Aorta (tissue), 5 donors: Measurements from ENCODE around the gene DQX1. TPM values are rescaled to one million over a fixed set of nuclear protein-coding genes. Genes with fewer than 3 reads are reported as not detected.
A peak's percentile ranks its signal among the peaks of the same experiment; 100 is the strongest.
"Not testable (repeated sequence)": the region's sequence is repeated elsewhere in the genome, so short reads cannot be mapped to it uniquely, and the experiment has no call there.

ENCODE experiments used
- ATAC-seq: fragments of 200-7000 bp; cut with Tn5 transposase; one replicate; pipeline ENCODE4 v1.9.1; 2022; ENCODE audit warnings: moderate library complexity; ENCODE audit not compliant: low FRiP score
- DNase-seq, 2 donors: peaks; one replicate each; pipeline ENCODE4 v3.0.0-alpha.2; 2020
- H3K27ac ChIP-seq, 2 donors: one replicate each; pipeline ENCODE4 v1.5.1; 2013; ENCODE audit warnings: low read length in 2 of 2, mild to moderate bottlenecking in 2 of 2, moderate library complexity in 2 of 2, control low read depth in 1 of 2, inconsistent platforms in 1 of 2, low read depth in 1 of 2
- H3K27me3 ChIP-seq, 2 donors: one replicate each; pipeline ENCODE4 v1.6.1; 2013; ENCODE audit warnings: control low read depth in 1 of 2, low read length in 1 of 2, mild to moderate bottlenecking in 1 of 2, moderate library complexity in 1 of 2; ENCODE audit not compliant: insufficient read depth in 2 of 2, control insufficient read depth in 1 of 2
- H3K36me3 ChIP-seq, 2 donors: one replicate each; pipeline ENCODE4 v1.6.1; 2013; ENCODE audit warnings: control low read depth in 1 of 2, low read length in 1 of 2, mild to moderate bottlenecking in 1 of 2; ENCODE audit not compliant: insufficient read depth in 2 of 2, control insufficient read depth in 1 of 2
- H3K4me1 ChIP-seq, 2 donors: one replicate each; pipeline ENCODE4 v1.6.1; 2013; ENCODE audit warnings: low read length in 2 of 2, control low read depth in 1 of 2, mild to moderate bottlenecking in 1 of 2, moderate library complexity in 1 of 2; ENCODE audit not compliant: insufficient read depth in 2 of 2, control insufficient read depth in 1 of 2
- H3K4me3 ChIP-seq, 2 donors: one replicate each; pipeline ENCODE4 v1.5.1; 2013; ENCODE audit warnings: low read length in 2 of 2, control low read depth in 1 of 2, mild to moderate bottlenecking in 1 of 2
- H3K9me3 ChIP-seq: one replicate; pipeline ENCODE4 v1.6.1; 2013; ENCODE audit warnings: mild to moderate bottlenecking, low read length; ENCODE audit not compliant: control insufficient read depth
- WGBS, 2 donors: extraction: QIAGEN DNeasy Blood & Tissue Kit; methylation state at CpG; one replicate each; pipeline ENCODE4 v1.1.7; 2013; 5-methylcytosine and 5-hydroxymethylcytosine counted together
- intact Hi-C, 2 donors: fragments of 100-400 bp; cut with DNase I; formaldehyde crosslinking; loops; one replicate each; pipeline versions ENCODE4 v1.14.2 to v1.15.0; 2022
- polyA plus RNA-seq, 2 donors: library from polyadenylated mRNA; stranded (reverse); fragments of 200-250 nt; gene quantifications; one replicate each; pipeline ENCODE4 v1.2.3, GENCODE V29; 2013
- total RNA-seq, 2 donors: library from RNA; stranded (reverse); fragmentation: NEBNext Ultra II Directional; extraction: Animal tissue kit (Norgen Biotek cat#: 25700); gene quantifications; one replicate each; pipeline ENCODE4 v1.2.1, GENCODE V29; 2021
- donor health status: healthy with polysubstance abuse.
- donor health status: Bipolar disorder and iron deficiency.
- donor health status: DM: no; HTN: no; CAD: no.
- donor health status: DM: no; HTN: no; CAD: no.
- donor health status: DM: yes; HTN: yes; CAD: no.

DQX1 gene
- total and polyA plus RNA-seq, 4 donors = 0.24 to 4.1 TPM; not detected in 2

DNA sequence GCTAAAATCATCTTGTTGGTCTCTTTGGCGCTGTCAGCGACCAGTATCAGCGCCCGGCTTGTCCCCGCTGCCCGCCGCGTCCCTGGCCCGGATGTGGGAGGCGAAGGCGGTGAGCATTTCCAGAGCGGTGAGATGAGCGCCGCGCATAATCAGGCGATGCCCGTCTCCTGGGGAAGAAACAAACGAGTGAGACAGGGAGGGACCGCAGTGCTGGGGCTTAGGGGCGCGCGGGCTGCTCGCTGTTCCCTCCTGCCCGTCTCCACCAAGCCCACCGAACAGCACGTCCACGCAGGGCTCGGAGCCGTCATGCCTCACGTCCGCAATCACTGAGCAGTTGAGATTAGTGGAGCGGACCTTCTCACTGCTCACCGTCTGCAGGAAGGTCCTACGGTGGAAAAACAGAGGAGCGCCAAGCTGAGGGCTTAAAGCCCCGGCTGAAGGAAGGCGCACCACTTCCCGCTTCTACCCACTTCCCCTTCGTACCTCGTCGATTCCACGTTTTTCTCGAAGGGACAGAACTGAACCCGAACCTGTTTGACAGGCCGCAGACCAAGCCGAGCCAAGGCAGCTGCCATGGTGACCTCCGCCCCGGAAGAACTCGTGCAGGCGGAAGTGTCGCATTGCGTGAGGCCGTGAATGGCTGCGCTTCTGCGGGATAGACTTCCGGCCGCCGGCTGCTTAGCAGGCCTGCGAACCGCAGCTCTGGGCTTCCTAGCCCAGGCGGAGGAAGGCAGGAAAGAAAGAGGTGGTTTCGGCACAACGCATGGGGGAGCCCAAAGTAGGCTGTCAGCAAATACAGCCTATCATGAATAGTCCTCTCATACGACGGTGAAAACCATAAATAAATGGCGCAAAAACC, 53.7 kb downstream of the DQX1 start, which contains the start of gene MRPL53:
MRPL53 (minus strand) TSS at position 595 of the 859 bp plus-strand sequence; CDS start at position 575, 20 bp downstream.
- H3K36me3 ChIP-seq = peaks cover 0 to 2% of the 10 kb centered on the region in 2 donors
- peak; percentile 96 for ATAC-seq
- 0 to 1% methylated on average over 66 of the region's 66 CpGs for WGBS, 2 donors
- H3K27ac ChIP-seq = peak within 1 kb of the TSS; percentile 80 to 97
- H3K4me1 ChIP-seq = no peaks in the 10 kb centered on the region
- no peaks in the 10 kb centered on the region for H3K9me3 ChIP-seq
- H3K4me3 ChIP-seq = peak within 1 kb of the TSS; percentile 29 to 86
- H3K27me3 ChIP-seq = no peaks in the 10 kb centered on the region
- peak; percentile 97 to 99 for DNase-seq
- intact Hi-C loops = no loop called here

DNA sequence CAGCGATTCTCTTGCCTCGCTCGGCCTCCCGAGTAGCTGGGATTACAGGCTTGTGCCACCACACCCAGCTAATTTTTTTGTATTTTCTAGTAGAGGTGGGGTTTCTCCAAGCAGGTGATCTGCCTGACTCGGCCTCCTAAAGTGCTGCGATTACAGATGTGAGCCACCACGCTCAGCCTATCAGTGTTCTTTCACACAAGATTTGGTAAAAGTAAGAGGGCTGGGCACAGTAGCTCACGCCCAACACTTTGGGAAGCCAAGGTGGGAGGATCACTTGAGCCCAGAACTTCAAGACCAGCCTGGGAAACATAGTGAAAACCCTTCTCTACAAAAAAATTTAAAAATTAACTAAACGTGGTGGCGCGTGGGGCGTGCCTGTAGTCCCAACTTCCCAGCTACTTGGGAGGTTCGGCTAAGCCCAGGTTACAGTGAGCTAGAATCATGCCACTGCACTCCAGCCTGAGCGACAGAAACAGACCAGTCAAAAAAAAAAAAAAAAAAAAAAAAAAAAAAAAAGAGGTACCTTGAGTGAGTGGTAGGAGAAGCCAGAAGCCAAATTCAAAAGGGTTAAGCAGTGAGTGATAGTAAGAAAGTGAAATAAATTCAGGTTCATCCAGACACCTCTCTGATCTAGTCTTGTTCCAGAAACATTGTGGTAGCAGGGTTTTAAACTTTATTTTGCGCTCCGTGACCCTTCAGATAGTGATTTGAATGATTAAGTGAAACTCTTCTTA, 54.5 kb downstream of the DQX1 start:
- no peak for ATAC-seq
- Histone ChIP-seq H3K4me1 (no peaks in the 10 kb centered on the region), H3K27ac (peak overlapping the region; percentile 10 to 97), H3K27me3 (no peaks in the 10 kb centered on the region), H3K4me3 (peak overlapping the region; percentile 29 to 82), H3K9me3 (no peaks in the 10 kb centered on the region), H3K36me3 (peaks cover 0 to 2% of the 10 kb centered on the region in 2 donors)
- 55 to 56% methylated on average over 16 of the region's 16 CpGs for WGBS, 2 donors
- intact Hi-C loops = no loop called here
- DNase-seq = peak; percentile 34 to 61

DNA sequence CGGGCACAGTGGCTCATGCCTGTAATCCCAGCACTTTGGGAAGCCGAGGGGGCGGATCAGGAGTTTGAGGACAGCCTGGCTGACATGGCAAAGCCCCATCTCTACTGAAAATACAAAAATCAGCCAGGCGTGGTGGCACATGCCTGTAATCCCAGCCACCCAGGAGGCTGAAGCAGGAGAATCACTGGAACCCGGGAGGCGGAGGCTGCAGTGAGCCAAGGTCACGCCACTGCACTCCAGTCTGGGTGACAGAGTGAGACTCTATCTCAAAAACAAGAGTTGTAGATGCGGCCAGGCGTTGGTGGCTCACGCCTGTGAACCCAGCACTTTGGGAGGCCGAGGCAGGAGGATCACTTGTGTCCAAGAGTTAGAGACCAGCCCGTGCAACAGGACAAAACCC, 55.3 kb downstream of the DQX1 start:
- H3K9me3 ChIP-seq, H3K27ac ChIP-seq, H3K4me3 ChIP-seq, H3K36me3 ChIP-seq, intact Hi-C loops, H3K4me1 ChIP-seq, ATAC-seq, H3K27me3 ChIP-seq: not testable (repeated sequence)
- peak; percentile 21 to 63 for DNase-seq
- 93 to 94% methylated on average over 12 of the region's 12 CpGs for WGBS, 2 donors

Other genes starting within 250 kb of the DQX1 start
- gene SLC4A5, start 182.8 kb downstream of the DQX1 start, total RNA-seq = 1 to 10 TPM; 6.2 to 7.3 TPM
- gene SLC4A5, start 182.8 kb downstream of the DQX1 start, polyA plus RNA-seq = 1 to 10 TPM in 1 of 2 donors, not detected in 1; 1.6 TPM
- 100 to 1,000 TPM; 141 to 158 TPM for gene DCTN1, start 145.9 kb downstream of the DQX1 start, total RNA-seq
- gene DCTN1, start 145.9 kb downstream of the DQX1 start, polyA plus RNA-seq = 100 to 1,000 TPM in 1 of 2 donors, 10 to 100 TPM in 1; 73.8 to 106 TPM
- 1 to 10 TPM; 1.4 to 3.1 TPM for gene C2orf81, start 104.6 kb downstream of the DQX1 start, total RNA-seq
- gene C2orf81, start 104.6 kb downstream of the DQX1 start, polyA plus RNA-seq = 1 to 10 TPM; 1.3 to 4.5 TPM
- 10 to 100 TPM in 1 of 2 donors, 1 to 10 TPM in 1; 6.3 to 10.2 TPM for gene WDR54, start 104.5 kb downstream of the DQX1 start, total RNA-seq
- 10 to 100 TPM in 1 of 2 donors, 1 to 10 TPM in 1; 6.5 to 19.9 TPM for gene WDR54, start 104.5 kb downstream of the DQX1 start, polyA plus RNA-seq
- gene RTKN, start 84.3 kb downstream of the DQX1 start, total RNA-seq = 10 to 100 TPM; 11.7 to 27.7 TPM
- gene RTKN, start 84.3 kb downstream of the DQX1 start, polyA plus RNA-seq = 10 to 100 TPM; 10.3 to 19.5 TPM
- 10 to 100 TPM; 29.3 to 38.2 TPM for gene INO80B, start 71.1 kb downstream of the DQX1 start, total RNA-seq
- gene INO80B, start 71.1 kb downstream of the DQX1 start, polyA plus RNA-seq = 10 to 100 TPM; 18.2 to 60.9 TPM
- gene WBP1, start 67.8 kb downstream of the DQX1 start, total RNA-seq = 10 to 100 TPM; 38.1 to 56.5 TPM
- 100 to 1,000 TPM in 1 of 2 donors, 10 to 100 TPM in 1; 59.2 to 149 TPM for gene WBP1, start 67.8 kb downstream of the DQX1 start, polyA plus RNA-seq
- 10 to 100 TPM; 33.4 to 45.1 TPM for gene MOGS, start 60.8 kb downstream of the DQX1 start, total RNA-seq
- gene MOGS, start 60.8 kb downstream of the DQX1 start, polyA plus RNA-seq = 10 to 100 TPM; 13.8 to 36.2 TPM
- 10 to 100 TPM; 56.6 to 63.1 TPM for gene MRPL53, start 53.6 kb downstream of the DQX1 start, total RNA-seq
- gene MRPL53, start 53.6 kb downstream of the DQX1 start, polyA plus RNA-seq = 10 to 100 TPM; 55.1 to 55.8 TPM
- 10 to 100 TPM; 16.1 to 26.0 TPM for gene CCDC142, start 43.2 kb downstream of the DQX1 start, total RNA-seq
- gene CCDC142, start 43.2 kb downstream of the DQX1 start, polyA plus RNA-seq = 1 to 10 TPM; 3.4 to 9.3 TPM
- 10 to 100 TPM; 19.2 to 29.5 TPM for gene TTC31, start 43.1 kb downstream of the DQX1 start, total RNA-seq
- gene TTC31, start 43.1 kb downstream of the DQX1 start, polyA plus RNA-seq = 10 to 100 TPM in 1 of 2 donors, 1 to 10 TPM in 1; 4.0 to 18.4 TPM
- under 1 TPM; 0.75 to 0.87 TPM for gene LBX2, start 26.6 kb downstream of the DQX1 start, total RNA-seq
- 1 to 10 TPM in 1 of 2 donors, under 1 TPM in 1; 0.88 to 1.7 TPM for gene LBX2, start 26.6 kb downstream of the DQX1 start, polyA plus RNA-seq
- 10 to 100 TPM; 13.3 to 15.9 TPM for gene PCGF1, start 18.5 kb downstream of the DQX1 start, total RNA-seq
- gene PCGF1, start 18.5 kb downstream of the DQX1 start, polyA plus RNA-seq = 10 to 100 TPM in 1 of 2 donors, 1 to 10 TPM in 1; 8.0 to 17.5 TPM
- gene TLX2, start 11.8 kb downstream of the DQX1 start, total RNA-seq = not detected
- not detected for gene TLX2, start 11.8 kb downstream of the DQX1 start, polyA plus RNA-seq
- 10 to 100 TPM; 73.0 to 85.4 TPM for gene AUP1, start 3.5 kb upstream of the DQX1 start, total RNA-seq
- gene AUP1, start 3.5 kb upstream of the DQX1 start, polyA plus RNA-seq = 100 to 1,000 TPM in 1 of 2 donors, 10 to 100 TPM in 1; 49.5 to 279 TPM
- 10 to 100 TPM; 31.9 to 35.4 TPM for gene HTRA2, start 3.7 kb upstream of the DQX1 start, total RNA-seq
- 10 to 100 TPM; 27.4 to 46.9 TPM for gene HTRA2, start 3.7 kb upstream of the DQX1 start, polyA plus RNA-seq
- gene LOXL3, start 27.7 kb upstream of the DQX1 start, total RNA-seq = 10 to 100 TPM; 18.9 to 27.1 TPM
- 10 to 100 TPM in 1 of 2 donors, 1 to 10 TPM in 1; 6.4 to 16.9 TPM for gene LOXL3, start 27.7 kb upstream of the DQX1 start, polyA plus RNA-seq
- 10 to 100 TPM; 18.2 to 19.6 TPM for gene DOK1, start 28.5 kb upstream of the DQX1 start, total RNA-seq
- gene DOK1, start 28.5 kb upstream of the DQX1 start, polyA plus RNA-seq = 10 to 100 TPM; 14.9 to 16.3 TPM
- 1 to 10 TPM in 1 of 2 donors, not detected in 1; 1.3 TPM for gene M1AP, start 122.1 kb upstream of the DQX1 start, total RNA-seq
- not detected for gene M1AP, start 122.1 kb upstream of the DQX1 start, polyA plus RNA-seq
- 10 to 100 TPM in 1 of 2 donors, 1 to 10 TPM in 1; 7.7 to 10.8 TPM for gene SEMA4F, start 128.0 kb upstream of the DQX1 start, total RNA-seq
- 1 to 10 TPM; 1.4 to 6.7 TPM for gene SEMA4F, start 128.0 kb upstream of the DQX1 start, polyA plus RNA-seq